HL-60 (cell line): Measurements from ENCODE around the gene ADRB1.

ENCODE experiments used
- DNase-seq, 2 experiments: peaks; one replicate each; pipeline ENCODE4 v3.0.0-alpha.2; 2010 to 2020; ENCODE audit warnings: low read depth in 1 of 2, low spot score in 1 of 2
- H3K27ac ChIP-seq: fragments of 250-450 bp; sonication (Bioruptor Pico); replicated peaks from 2 replicates; pipeline ENCODE4 v1.5.1; 2020; ENCODE audit warnings: mild to moderate bottlenecking, moderate library complexity
- H3K27me3 ChIP-seq: fragments of 250-450 bp; sonication (Bioruptor Pico); 2 replicates; pipeline ENCODE4 v1.5.1; 2021; ENCODE audit warnings: mild to moderate bottlenecking, moderate library complexity; ENCODE audit not compliant: insufficient read depth, poor library complexity, severe bottlenecking
- H3K4me3 ChIP-seq: replicated peaks from 2 replicates; pipeline ENCODE4 v1.5.1; 2011; ENCODE audit warnings: mild to moderate bottlenecking, control low read depth, low read length; ENCODE audit not compliant: insufficient read depth
- CTCF ChIP-seq: IDR thresholded peaks from one replicate; pipeline ENCODE4 v1.5.1; 2011; ENCODE audit warnings: low read length, control low read depth, inconsistent platforms; ENCODE audit not compliant: insufficient read depth
- GABPA ChIP-seq: IDR thresholded peaks from 2 replicates; pipeline ENCODE4 v1.6.1; 2012; ENCODE audit warnings: low read depth
- POLR2AphosphoS5 ChIP-seq: IDR thresholded peaks from 2 replicates; pipeline ENCODE4 v1.6.1; 2012; ENCODE audit warnings: low read depth
- REST ChIP-seq: IDR thresholded peaks from 2 replicates; pipeline ENCODE4 v1.6.1; 2012; ENCODE audit warnings: low read depth; ENCODE audit not compliant: insufficient replicate concordance
- SPI1 ChIP-seq: IDR thresholded peaks from 2 replicates; pipeline ENCODE4 v1.6.1; 2012; ENCODE audit warnings: low read depth, mild to moderate bottlenecking, borderline replicate concordance

ADRB1 gene

GRCh38 chr10:114027951-114028350 lies 15.7 kb upstream of the ADRB1 start:
- Histone ChIP-seq H3K4me3 (no peak overlapping the region), H3K27ac (no peak overlapping the region), H3K27me3 (no peaks in the 10 kb centered on the region)
- no peak for DNase-seq
- TF ChIP-seq CTCF = no peak
- no peak for TF ChIP-seq SPI1
- no peak for TF ChIP-seq GABPA
- TF ChIP-seq POLR2AphosphoS5 = no peak
- TF ChIP-seq REST = no peak

GRCh38 chr10:114028425-114028824 lies 15.2 kb upstream of the ADRB1 start:
- no peaks in the 10 kb centered on the region for H3K27me3 ChIP-seq
- no peak for TF ChIP-seq CTCF
- H3K27ac ChIP-seq = no peak overlapping the region
- no peak overlapping the region for H3K4me3 ChIP-seq
- no peak for DNase-seq

- no peak for TF ChIP-seq POLR2AphosphoS5
- TF ChIP-seq CTCF = no peak
- no peak for TF ChIP-seq GABPA
- TF ChIP-seq REST = no peak
- TF ChIP-seq SPI1 = no peak
- Histone ChIP-seq H3K27me3 (no peaks in the 10 kb centered on the region), H3K27ac (no peak overlapping the region)
Measured at GRCh38 chr10:114029655-114030054, 14.0 kb upstream of the ADRB1 start.

GRCh38 chr10:114030140-114030539 lies 13.5 kb upstream of the ADRB1 start:
- no peak overlapping the region for H3K4me3 ChIP-seq
- no peak overlapping the region for H3K27ac ChIP-seq
- TF ChIP-seq GABPA = no peak
- no peak for TF ChIP-seq POLR2AphosphoS5
- TF ChIP-seq REST = no peak
- no peak for TF ChIP-seq CTCF
- TF ChIP-seq SPI1 = no peak
- DNase-seq = no peak
- H3K27me3 ChIP-seq = no peaks in the 10 kb centered on the region

More at GRCh38 chr10:114029655-114030054, 14.0 kb upstream of the ADRB1 start:
- no peak overlapping the region for H3K4me3 ChIP-seq
- no peak for DNase-seq
